ENCODE data around the gene GALNT11.
"Not testable (repeated sequence)": the region's sequence is repeated elsewhere in the genome, so short reads cannot be mapped to it uniquely, and the experiment has no call there.

Gene GALNT11

DNA sequence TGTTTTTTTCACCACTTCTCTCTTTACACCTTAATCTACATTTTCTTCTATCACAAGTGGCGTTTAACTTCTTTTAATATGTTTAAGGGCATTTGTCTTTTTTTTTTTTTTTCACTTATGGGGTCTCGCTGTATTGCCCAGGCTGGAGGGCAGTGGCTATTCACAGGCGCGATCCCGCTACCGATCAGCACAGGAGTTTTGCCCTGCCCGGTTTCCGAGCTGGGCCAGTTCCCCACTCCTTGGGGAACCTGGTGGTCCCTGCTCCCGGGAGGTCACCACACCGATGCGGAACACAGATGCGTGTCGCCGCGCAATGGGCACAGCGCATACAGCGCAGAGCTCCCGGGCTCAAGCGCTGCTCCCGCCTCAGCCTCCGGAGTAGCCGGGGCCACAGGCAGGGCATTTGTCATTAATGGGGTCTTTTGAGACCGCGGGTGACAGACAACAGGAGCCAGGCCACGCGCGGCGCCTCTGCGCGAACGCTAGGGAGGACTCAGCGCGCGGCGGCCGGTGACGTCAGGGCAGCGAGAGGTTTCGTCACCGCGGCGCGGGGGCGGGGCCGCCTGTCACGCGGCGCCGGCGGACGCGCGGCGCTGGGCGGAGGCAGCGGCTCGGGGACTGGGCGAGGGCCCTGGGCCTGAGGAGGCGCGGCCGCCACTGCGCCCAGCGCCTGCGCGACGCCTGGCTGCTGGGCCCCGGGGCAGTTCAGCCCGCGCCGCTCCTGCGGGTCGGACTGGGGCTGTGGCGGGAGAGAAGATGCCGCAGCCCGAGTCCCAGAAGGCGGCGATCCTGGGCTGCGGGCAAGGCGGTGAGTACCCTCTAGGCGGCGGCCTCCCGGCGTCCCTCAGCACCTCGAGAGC, at the start of gene GALNT11:
Gene GALNT11 (plus strand): TSS at position 598 of the 860 bp plus-strand sequence. CDS start 68,554 bp downstream, outside the sequence.
- DNase-seq, result peak; percentile 87

DNA sequence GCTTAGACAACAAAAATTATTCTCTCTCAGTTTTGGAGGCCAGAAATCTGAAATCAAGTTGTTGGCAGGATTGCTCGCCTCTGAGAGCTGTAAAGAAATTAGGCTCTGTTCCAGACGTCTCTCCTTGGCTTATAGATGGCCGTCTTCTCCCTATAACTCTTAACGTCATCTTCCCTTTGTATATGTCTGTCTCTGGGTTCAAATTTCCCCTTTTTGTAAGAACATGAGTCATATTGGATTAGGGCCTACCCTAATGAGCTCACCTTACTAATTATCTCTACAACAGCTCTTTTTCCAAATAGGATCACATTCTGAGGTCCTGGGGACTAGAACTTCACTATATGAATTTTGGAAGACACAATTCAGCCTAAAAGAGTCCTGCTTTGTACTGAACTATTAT, 46.9 kb upstream of the GALNT11 start:
- DNase-seq, result no peak

DNA sequence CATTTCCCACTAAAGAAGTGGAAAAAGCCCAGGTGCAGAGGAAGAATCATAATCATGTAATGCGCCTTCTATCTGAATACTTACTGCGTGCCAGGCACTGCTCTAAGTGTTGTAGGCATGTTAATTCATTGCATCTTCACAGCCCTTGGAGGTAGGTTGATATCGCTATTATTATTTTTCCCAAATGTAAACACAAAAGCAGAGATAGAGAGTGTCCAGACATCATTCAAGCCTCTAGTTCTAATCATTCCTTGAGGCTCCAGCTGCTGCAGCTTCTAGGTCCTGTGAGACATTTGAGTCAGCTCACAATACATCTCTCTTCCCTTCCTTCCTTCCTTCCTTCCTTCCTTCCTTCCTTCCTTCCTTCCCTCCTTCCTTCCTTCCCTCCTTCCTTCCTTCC, 44.3 kb upstream of the GALNT11 start:
- no peak for DNase-seq

DNA sequence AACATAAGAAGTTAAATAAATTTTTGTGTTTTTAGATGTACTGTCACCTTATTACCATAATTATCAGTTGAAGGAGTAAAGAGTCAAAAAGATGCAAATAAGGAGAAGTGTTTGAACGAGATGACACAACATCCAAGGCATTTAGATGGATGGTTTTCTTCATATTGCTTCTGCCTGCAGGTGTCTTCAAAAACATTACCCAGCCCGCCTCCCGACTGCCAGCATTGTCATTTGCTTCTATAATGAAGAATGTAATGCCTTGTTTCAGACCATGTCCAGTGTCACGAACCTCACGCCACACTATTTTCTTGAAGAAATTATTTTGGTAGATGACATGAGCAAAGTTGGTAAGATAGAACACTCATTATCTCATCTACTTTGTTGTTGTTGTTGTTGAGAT, 42.7 kb upstream of the GALNT11 start:
- no peak for DNase-seq

DNA sequence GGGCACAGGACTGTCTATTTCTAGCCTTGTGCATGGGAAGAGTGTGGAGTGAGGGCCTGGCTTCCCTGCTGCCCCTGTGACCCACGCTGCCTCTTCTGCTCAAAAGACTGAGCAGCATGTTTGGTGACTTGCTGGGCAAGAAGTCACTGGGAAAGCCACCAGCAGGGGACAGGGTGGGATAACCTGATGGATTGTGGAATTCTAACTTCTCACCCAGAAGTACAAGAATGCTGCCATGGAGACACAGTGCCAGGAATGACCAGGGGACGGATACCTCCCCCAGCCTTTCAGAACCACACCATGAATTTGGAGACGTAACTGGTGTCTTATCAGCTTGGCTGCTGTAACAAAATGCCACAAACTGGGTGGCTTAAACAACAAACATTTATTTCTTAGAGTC, 40.9 kb upstream of the GALNT11 start:
- no peak for DNase-seq

DNA sequence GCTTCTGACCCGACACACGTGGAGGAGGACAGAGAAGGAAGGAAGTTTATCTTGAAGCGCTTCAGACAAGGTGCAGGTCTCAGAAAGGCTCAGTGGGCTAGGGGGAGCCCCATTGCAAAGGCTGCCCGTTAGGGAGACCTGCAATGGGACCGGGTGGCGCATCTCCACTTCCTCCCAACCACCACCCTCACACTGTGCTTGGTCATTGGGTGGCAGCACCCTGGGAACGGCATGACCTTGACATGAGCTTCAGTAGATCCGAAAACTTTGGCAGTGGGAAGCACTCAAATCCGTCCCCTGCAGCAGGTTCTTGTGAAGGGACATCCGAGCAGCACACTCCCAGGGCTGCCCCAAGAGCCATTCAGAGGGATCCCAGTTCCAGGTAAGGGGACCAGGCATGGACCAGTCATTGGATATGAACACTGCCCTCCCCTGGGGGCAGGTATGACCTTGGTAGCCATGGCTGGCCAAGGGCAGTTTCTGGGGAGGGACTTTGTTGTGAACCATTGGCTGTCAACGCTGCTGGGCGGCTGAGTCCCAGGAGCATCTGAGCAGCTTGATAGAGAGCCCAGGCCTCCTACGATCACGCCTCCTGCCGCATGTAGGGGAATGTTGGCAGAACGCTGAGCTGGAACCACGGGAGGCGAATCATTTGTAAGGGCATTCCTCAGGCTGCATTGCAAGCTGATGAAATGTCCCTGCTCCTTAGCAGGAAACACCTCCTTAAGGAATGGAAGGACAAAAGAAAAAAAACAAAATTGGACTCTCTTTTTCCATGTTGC, 37.5 kb upstream of the GALNT11 start:
- DNase-seq, result no peak

DNA sequence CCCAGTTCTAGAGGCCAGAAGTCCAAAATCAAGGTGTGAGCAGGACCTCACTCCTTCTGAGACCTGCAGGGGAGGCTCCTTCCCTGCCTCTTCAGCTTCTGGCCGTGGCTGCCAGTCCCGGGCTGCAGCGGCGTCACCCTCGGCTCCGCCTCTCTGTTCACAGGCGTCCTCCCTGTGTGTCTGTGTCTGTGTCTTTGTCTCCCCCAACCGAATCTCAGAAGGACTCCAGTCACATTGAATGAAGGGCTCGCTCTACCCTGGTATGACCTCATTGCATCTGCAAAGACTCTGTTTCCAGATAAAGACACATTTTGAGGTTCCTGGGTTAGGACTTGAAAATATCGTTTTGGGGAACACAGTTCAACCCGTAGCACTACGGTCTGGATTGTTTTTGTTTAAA, 33.1 kb upstream of the GALNT11 start:
- DNase-seq, result peak; percentile 19

DNA sequence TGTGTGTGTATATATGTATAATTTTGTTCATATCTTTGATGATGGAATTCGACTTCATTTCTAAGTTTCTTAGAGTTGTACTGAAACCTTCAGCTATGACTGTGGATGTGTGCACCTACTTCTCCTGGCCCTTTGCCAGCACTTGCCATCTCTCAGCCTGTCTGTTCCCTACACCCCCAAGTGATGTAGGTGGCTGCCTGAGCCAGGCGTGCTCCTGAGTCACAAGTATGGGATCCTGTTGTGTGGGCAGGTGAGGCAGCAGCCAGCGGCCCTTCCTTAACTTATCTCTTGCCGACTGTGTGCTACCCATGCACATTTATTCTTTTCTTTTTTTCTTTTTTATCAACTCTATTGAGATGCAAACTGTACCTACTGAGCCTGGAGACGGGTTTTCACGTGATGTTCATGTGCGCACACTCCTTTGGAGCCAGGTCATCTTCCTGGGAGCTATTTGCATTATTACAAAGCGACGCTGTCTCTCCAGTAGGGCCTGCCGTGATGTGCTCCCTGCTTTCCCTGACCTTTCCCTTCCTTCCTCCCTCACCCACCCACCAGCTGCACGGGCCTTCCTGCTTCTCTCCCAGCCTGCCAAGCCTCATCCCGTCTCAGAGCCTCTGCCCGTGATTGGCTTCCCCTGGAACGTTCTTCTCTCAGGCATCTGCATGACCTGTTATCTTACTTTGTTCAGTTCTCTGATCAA, 31.3 kb upstream of the GALNT11 start:
- DNase-seq, result peak; percentile 18

DNA sequence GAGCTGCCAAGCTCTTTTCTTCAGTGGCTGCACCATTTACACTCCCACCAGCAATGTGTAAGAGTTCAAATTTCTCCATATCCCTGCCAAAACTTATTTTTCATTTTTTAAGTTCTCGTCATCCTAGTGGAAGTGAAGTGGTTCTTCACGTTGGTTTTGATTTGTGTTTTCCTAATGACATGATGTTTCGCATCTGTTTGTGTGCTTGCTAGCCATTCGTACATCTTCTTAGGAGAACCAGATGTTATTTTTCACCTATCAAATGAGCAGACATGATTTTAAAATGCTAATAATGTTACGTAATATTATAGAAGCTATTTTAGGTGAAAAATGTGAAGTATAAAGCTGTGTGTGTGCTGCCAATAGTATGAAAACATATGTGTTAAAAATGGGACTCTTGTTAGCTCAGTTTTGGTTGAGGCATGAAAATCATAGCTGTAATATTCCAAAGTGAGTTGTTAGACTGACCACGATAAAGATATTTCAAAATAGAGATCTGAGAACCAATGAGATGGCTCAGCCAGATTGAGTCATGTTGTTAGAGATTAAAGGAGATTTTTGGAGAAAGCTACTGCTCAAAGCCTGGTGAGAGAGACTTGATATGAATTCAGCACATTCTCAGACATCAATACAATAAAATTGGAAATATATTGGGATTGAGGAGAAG, 25.9 kb upstream of the GALNT11 start:
- DNase-seq, result no peak

DNA sequence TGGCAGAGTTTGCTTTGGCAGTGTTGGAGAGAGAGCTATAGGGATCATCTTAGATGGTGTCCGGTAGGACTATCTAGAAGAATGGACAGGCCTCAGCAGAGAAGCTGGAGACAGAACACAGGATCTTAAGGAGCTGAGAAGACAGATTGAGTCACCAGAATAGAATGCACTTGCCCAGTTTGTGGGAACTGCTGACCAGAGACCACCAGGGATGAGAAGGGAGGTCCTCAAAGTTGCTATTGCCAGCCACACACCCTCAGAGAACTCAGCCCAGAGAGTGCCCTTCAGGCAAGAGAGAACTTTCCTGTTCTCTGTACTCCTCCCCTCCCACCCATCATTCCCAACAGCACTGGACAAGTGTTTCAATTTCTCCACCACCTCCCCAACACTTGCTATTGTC, 25.3 kb upstream of the GALNT11 start:
- DNase-seq, result no peak

DNA sequence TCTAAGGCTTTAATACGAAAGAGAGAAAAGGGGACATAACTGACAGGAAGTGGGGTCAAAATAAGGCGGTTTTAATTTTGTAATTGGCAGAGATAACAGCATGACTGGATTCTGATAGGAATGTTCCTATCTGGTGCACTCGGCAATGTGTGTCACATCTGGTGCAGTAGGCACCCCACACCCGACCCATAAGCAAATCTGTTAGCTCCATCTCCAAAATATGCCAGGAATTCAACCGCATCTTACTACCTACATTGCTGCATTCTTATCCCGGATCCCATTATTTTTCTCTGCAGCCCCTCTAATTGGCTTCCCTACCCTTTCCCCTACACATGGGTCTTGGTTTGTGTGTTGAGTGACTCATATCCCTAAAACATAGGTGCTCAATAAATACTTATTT, 19.1 kb upstream of the GALNT11 start:
- DNase-seq, result no peak

DNA sequence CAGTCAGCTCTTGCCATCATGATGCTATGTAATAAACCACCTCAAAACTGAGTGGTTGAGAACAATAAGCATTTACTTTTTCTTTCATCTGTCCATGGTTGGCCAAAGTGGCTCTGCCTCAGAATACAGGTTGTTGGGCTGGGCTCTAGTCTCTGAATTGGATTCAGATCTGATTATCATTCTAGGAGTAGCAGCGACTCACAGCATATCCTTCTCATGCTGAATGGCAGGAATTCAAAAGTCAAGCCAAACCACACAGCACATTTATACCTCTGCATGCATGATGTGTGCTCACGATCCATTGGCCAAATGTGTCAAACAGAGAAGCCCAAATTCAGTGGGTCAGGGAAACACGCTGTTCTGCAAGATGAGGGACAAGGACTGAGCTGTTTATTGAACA, 13.6 kb upstream of the GALNT11 start:
- DNase-seq, result no peak

DNA sequence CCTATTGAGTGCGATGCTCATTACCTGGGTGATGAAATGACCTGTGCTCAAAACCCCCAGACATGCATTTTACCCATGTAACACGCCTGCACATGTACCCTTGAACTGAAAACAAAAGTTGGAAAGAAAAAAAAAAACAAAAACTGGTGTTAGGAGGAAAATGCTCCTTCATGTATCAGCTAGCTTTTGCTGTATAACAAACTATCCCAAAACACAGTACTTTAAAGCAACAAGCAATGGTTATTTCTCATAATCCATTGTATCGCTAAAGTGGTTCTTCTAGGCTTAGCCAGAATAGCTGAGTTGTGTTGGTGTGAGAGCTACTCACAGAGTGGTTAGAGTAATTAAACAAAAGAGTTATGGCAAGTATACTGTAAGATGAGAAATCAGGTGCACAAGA, 12.2 kb upstream of the GALNT11 start:
- DNase-seq, result no peak

DNA sequence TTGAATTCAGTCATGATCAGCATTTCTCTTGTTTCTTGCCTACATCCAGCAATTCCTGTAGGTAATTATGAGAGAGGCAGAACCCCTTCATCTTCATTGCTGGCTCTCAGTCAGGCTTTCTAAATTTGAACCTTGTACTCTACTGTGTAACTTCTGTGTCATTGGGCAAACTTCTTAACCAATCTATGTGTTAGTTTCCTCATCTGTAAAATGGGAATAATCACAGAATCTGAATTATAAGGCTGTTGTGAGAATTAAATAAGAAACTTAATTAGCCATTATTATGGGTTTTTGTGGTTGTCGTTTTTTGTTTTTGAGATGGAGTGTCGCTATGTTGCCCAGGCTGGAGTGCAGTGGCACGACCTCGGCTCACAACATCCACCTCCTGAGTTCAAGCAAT, 11.5 kb upstream of the GALNT11 start:
- DNase-seq, result no peak

DNA sequence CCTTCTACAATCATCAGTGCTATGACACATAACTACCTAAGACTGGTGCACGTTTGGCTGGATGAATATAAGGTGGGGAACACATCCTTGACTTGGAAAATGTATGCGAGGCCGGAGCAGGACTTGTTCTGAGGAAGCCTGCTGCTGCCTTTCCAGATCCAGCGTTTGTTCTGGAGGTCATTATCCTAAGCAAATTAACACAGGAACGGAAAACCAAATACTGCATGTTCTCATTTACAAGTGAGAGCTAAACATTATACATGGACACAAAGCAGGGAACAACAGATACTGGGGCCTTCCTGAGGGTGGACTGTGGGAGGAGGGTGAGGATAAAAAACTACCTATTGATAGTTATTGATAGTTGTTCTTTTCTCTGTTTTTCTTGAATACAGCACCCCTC, 10.8 kb upstream of the GALNT11 start:
- DNase-seq, result no peak

DNA sequence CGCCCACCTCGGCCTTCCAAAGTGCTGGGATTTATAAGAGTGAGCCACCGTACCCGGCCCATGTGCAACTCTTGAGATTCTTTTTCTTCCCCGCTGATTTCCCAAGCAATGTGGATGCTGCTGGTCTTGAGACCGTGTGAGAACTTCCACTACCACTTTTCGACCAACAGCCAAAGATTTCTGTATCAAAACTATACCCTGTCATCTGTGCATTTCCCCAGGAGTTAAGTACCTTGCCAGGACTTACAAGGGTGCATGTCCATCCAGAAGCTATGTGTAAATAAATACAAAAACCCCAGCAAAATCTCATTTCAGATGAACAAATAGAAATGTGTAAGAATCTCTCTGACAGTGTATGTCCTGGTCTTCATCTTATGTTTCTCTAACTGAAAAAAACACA, 9.9 kb upstream of the GALNT11 start:
- no peak for DNase-seq

DNA sequence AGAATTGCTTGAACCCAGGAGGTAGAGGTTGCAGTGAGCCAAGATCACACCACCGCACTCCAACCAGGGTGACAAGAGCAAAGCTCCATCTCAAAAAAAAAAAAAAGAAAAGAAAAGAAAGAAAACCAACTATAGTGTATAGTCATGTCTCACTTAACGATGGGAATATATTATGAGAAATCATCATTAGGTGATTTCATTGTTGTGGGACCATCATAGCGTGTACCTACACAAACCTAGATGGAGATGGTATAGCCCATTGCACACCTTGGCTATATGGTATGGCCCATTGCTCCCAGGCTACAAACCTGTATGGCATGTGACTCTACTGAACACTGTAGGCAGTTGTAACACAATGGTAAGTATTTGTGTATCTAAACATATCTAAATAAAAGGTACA, 8.5 kb upstream of the GALNT11 start:
- DNase-seq, result no peak

DNA sequence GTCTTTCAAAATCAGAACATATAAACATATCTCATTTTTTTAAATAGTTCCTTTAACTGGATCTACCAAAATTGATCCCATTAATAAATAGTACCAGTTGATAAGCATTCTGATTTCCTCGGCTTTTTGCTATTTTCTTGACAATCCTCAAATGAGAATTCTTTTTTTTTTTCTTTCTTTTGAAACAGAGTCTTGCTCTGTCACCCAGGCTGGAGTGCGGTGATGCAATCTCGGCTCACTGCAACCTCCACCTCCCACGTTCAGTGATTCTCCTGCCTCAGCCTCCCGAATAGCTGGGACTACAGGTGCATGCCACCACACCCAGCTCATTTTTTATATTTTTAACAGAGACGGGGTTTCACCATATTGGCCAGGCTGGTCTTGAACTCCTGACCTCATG, 7.8 kb upstream of the GALNT11 start:
- DNase-seq, result not testable (repeated sequence)

DNA sequence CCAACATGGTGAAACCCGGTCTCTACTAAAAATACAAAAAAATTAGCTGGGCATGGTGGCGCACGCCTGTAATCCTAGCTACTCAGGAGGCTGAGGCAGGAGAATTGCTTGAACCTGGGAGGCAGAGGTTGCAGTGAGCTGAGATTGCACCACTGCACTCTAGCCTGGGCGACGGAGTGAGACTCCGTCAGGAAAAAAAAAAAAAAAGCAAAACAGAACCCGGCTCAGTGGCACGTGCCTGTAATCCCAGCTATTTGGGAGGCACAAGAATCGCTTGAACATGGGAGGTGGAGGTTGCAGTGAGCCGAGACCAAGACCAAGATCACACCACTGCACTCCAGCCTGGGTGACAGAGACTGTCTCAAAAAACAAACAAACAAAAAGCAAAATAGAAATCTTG, 3.7 kb upstream of the GALNT11 start:
- DNase-seq, result not testable (repeated sequence)

DNA sequence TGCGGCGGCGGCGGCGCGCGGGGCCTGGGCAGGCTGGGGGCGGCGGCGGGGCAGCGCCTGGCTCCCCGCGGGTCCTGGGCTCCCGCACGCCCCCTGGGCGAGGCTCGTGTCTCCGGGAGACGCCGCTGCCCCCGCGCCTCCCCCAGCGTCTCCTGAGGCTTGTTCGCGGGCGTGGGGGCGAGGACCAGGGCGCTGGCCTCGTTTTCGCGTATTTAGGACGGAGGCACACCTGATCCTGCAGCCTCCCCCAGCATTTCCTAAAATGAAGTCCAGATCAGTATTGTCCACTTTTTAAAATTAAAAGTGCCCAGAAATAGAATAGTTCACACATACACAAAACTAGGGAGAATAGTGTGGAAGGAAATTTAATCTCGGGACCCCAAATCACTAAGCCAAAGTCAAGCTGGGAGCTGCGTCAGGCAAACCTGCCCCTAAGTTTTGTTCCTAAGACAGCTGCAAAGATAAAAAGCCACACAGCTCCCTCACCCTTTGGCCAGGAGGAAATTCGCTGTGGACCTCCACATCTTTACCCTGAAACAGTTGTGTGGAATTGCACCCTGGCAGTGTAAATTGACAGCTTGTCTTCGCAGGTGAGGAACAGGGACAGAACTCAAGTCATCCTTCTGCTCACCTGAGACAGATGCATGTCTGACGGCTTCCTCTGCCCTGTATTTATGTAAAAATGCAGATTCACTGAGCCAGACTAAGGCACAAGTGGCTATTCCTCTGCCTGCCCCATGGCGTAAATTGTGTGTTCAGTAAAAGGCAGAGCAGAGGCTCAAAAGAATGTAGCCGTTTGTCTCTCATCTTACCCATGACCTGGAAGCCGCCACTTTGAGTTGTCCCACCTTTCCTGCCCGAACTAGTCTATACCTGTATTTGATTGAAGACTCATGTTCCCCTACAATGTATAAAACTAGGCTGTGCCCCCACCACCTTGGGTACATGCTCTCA, 740 bp downstream of the GALNT11 start:
- no peak for DNase-seq

DNA sequence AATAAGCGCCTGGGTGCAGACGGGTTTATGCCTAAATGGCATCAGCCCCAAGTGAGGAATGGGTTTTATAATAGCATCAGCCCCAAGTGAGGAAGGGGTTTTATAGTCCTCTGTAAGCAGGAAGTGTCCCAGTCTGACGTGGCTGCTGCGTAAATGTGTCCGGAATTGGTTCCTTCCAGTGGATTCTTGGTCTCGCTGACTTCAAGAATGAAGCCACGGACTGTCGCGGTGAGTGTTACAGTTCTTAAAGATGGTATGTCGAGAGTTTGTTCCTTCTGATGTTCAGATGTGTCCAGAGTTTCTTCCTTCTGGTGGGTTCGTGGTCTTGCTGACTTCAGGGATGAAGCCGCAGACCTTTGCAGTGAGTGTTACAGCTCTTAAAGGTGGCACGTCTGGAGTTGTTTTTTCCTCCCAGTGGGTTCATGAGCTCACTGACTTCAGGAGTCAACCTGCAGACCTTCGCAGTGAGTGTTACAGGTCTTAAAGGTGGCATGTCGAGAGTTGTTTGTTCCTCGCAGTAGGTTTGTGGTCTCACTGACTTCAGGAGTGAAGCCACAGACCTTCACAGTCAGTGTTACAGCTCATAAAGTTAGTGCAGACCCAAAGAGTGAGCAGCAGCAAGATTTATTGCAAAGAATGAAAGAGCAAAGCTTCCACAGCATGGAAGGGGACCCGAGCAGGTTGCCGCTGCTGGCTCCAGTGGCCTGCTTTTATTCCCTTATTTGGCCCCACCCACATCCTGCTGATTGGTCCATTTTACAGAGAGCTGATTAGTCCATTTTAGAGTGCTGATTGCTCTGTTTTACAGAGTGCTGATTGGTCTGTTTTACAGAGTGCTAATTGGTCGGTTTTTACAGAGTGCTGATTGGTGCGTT, 2.3 kb downstream of the GALNT11 start:
- not testable (repeated sequence) for DNase-seq
